ENCODE data around the gene L3MBTL3.
A peak's percentile ranks its signal among the peaks of the same experiment; 100 is the strongest.
"Not testable (repeated sequence)": the region's sequence is repeated elsewhere in the genome, so short reads cannot be mapped to it uniquely, and the experiment has no call there.

The L3MBTL3 gene

GRCh38 chr6:130070792-130071191 lies 52.4 kb downstream of the L3MBTL3 start:
- no peak for ATAC-seq (ENCODE audit: low read depth)
- Mint-ChIP-seq H3K4me1 (peaks cover 11% of the 10 kb centered on the region), H3K27ac (no peak overlapping the region), H3K4me3 (no peak overlapping the region), H3K9me3 (no peaks in the 10 kb centered on the region), H3K27me3 (no peaks in the 10 kb centered on the region), H3K36me3 (peaks cover 28% of the 10 kb centered on the region)
- no peak for DNase-seq (ENCODE audit: low spot score in 2 of 2)

DNA sequence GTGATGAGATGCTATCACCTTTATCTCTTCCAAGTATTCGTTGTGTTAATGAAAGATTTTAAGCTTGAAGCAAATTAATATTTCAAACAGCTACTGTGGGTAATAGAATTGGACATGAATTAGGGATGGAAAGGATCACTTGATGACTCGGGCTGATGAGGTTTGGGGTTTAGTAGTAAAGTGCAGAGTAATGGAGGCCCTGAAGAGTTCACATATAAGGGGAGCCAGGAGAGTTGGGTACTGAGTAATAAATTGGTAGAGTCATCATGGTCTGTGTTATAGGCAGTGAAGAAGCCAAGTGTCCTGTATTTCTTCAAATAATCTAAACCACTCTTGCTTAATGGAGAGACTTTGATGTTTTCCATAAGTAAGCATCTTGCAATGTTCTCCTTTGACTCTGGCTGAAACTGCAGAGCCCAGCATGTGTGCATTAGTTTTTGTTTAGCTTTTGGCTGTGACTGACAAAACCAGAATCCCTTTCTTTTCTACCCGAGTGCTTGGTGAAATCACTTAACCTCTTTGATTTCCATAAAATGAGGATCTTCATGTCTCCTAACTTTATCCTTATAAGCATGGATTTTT lies 57.6 kb downstream of the L3MBTL3 start:
- Mint-ChIP-seq H3K4me1 (peaks cover 11% of the 10 kb centered on the region), H3K27me3 (no peaks in the 10 kb centered on the region), H3K9me3 (no peaks in the 10 kb centered on the region), H3K27ac (peak overlapping the region; percentile 19), H3K36me3 (peaks cover 29% of the 10 kb centered on the region), H3K4me3 (no peak overlapping the region)
- ATAC-seq (ENCODE audit: low read depth), result no peak
- DNase-seq (ENCODE audit: low spot score in 2 of 2), result no peak

DNA sequence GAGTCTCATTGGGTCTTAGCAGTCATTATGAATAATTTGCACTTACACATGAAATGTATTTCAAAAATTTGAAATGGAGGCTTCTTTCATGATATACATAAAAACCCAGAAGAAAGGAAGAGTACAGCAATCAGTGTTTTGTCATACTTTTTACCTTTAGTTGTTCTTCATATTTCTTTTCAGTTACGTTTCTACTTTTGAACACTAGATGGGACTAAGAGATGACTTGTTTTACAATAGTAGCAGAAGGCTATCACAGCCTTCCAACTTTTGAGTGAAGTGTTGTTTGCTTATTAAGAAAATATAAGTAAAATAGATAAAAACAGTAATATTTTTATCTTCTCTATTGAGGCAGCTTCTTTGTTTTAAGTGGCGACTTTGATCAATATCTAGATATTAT lies 58.1 kb downstream of the L3MBTL3 start:
- ATAC-seq (ENCODE audit: low read depth), result no peak
- Mint-ChIP-seq H3K9me3 (no peaks in the 10 kb centered on the region), H3K27me3 (no peaks in the 10 kb centered on the region), H3K4me1 (peaks cover 11% of the 10 kb centered on the region), H3K36me3 (peaks cover 29% of the 10 kb centered on the region), H3K27ac (no peak overlapping the region), H3K4me3 (no peak overlapping the region)
- no peak for DNase-seq (ENCODE audit: low spot score in 2 of 2)

GRCh38 chr6:130090796-130091195 lies 72.4 kb downstream of the L3MBTL3 start:
- H3K36me3 Mint-ChIP-seq, result peaks cover 44% of the 10 kb centered on the region
- H3K9me3 Mint-ChIP-seq, result peaks cover 3% of the 10 kb centered on the region
- no peak overlapping the region for H3K27ac Mint-ChIP-seq
- no peak for ATAC-seq (ENCODE audit: low read depth)
- no peak overlapping the region for H3K4me3 Mint-ChIP-seq
- no peak for DNase-seq (ENCODE audit: low spot score in 2 of 2)
- H3K27me3 Mint-ChIP-seq, result no peaks in the 10 kb centered on the region
- peaks cover 2% of the 10 kb centered on the region for H3K4me1 Mint-ChIP-seq

- H3K4me3 Mint-ChIP-seq, result no peak overlapping the region
- peaks cover 52% of the 10 kb centered on the region for H3K36me3 Mint-ChIP-seq
Measured at GRCh38 chr6:130093546-130093945, 75.2 kb downstream of the L3MBTL3 start.

GRCh38 chr6:130098317-130098716 lies 79.9 kb downstream of the L3MBTL3 start:
- Mint-ChIP-seq H3K36me3 (peaks cover 48% of the 10 kb centered on the region), H3K27ac (peak overlapping the region; percentile 67)

More at GRCh38 chr6:130093546-130093945, 75.2 kb downstream of the L3MBTL3 start:
- ATAC-seq (ENCODE audit: low read depth) (no peak), DNase-seq (ENCODE audit: low spot score in 2 of 2) (no peak)
- H3K4me1 Mint-ChIP-seq, result peaks cover 6% of the 10 kb centered on the region
- H3K9me3 Mint-ChIP-seq, result peaks cover 3% of the 10 kb centered on the region
- H3K27ac Mint-ChIP-seq, result no peak overlapping the region
- H3K27me3 Mint-ChIP-seq, result no peaks in the 10 kb centered on the region

DNA sequence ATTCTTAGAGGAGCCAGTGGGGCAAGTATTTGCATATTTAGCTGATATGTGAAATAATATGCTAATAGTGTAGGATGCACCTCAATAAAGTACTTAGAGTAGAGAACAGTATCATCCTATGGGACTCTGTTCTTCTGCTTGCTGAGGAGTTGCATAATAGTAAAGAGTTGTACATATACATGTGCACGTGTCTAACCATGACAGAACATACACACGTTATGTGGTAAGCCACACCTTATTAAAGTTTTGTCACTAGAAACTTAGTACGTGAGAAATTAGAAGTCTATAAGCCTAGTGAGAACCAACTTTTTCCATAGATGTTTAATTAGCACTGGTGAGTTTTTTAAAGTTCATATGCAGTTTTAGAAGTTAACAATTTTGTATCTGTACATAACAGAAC lies 80.7 kb downstream of the L3MBTL3 start:
- H3K36me3 Mint-ChIP-seq, result peaks cover 46% of the 10 kb centered on the region
- peaks cover 6% of the 10 kb centered on the region for H3K4me1 Mint-ChIP-seq
- H3K27ac Mint-ChIP-seq, result no peak overlapping the region
- no peaks in the 10 kb centered on the region for H3K9me3 Mint-ChIP-seq
- H3K4me3 Mint-ChIP-seq, result no peak overlapping the region
- ATAC-seq (ENCODE audit: low read depth), result no peak
- no peaks in the 10 kb centered on the region for H3K27me3 Mint-ChIP-seq
- DNase-seq (ENCODE audit: low spot score in 2 of 2), result no peak

More at GRCh38 chr6:130098317-130098716, 79.9 kb downstream of the L3MBTL3 start:
- Mint-ChIP-seq H3K4me3 (no peak overlapping the region), H3K27me3 (no peaks in the 10 kb centered on the region), H3K4me1 (peaks cover 5% of the 10 kb centered on the region), H3K9me3 (no peaks in the 10 kb centered on the region)
- ATAC-seq (ENCODE audit: low read depth), result no peak
- DNase-seq (ENCODE audit: low spot score in 2 of 2), result no peak

GRCh38 chr6:130105996-130106704 lies 87.8 kb downstream of the L3MBTL3 start:
- no peaks in the 10 kb centered on the region for H3K27me3 Mint-ChIP-seq
- peaks cover 8% of the 10 kb centered on the region for H3K9me3 Mint-ChIP-seq
- ATAC-seq (ENCODE audit: low read depth) (peak; percentile 97), DNase-seq (ENCODE audit: low spot score in 2 of 2) (peak; percentile 25 to 37)
- H3K4me3 Mint-ChIP-seq, result no peak overlapping the region
- peak overlapping the region; percentile 74 for H3K27ac Mint-ChIP-seq
- H3K36me3 Mint-ChIP-seq, result peaks cover 44% of the 10 kb centered on the region
- peaks cover 30% of the 10 kb centered on the region for H3K4me1 Mint-ChIP-seq

- DNase-seq (ENCODE audit: low spot score in 2 of 2) (no peak), ATAC-seq (ENCODE audit: low read depth) (no peak)
- H3K4me3 Mint-ChIP-seq, result no peak overlapping the region
- H3K36me3 Mint-ChIP-seq, result peaks cover 38% of the 10 kb centered on the region
- no peaks in the 10 kb centered on the region for H3K27me3 Mint-ChIP-seq
- H3K27ac Mint-ChIP-seq, result no peak overlapping the region
- peaks cover 35% of the 10 kb centered on the region for H3K4me1 Mint-ChIP-seq
- peaks cover 8% of the 10 kb centered on the region for H3K9me3 Mint-ChIP-seq
Measured at GRCh38 chr6:130107710-130108109, 89.3 kb downstream of the L3MBTL3 start.

DNA sequence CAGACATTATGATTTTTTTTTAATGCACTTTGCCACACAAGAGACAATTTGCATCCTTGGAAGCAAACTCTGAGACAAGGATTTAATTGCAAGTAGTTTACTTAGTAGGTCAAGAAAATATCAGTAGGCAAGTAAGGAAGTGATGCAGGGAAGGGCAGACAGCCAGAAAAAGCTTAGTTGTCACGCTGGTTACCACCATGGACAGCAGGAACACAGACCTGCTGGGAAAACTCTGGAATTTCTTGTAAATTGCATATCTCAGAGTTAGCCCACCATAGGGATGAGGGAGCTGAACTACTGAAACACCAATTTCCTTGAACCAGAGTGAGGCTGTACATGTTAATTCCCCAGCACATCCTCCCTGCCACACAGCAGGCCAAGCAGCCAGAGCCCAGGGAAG lies 92.7 kb downstream of the L3MBTL3 start:
- Mint-ChIP-seq H3K4me1 (peaks cover 43% of the 10 kb centered on the region), H3K36me3 (peaks cover 35% of the 10 kb centered on the region), H3K27me3 (no peaks in the 10 kb centered on the region), H3K4me3 (no peak overlapping the region), H3K27ac (no peak overlapping the region), H3K9me3 (peaks cover 8% of the 10 kb centered on the region)
- ATAC-seq (ENCODE audit: low read depth) (no peak), DNase-seq (ENCODE audit: low spot score in 2 of 2) (no peak)

GRCh38 chr6:130113201-130113710 lies 94.9 kb downstream of the L3MBTL3 start:
- H3K4me1 Mint-ChIP-seq, result peaks cover 37% of the 10 kb centered on the region
- peaks cover 27% of the 10 kb centered on the region for H3K36me3 Mint-ChIP-seq
- DNase-seq (ENCODE audit: low spot score in 2 of 2) (no peak), ATAC-seq (ENCODE audit: low read depth) (no peak)
- no peak overlapping the region for H3K4me3 Mint-ChIP-seq
- no peaks in the 10 kb centered on the region for H3K27me3 Mint-ChIP-seq
- H3K27ac Mint-ChIP-seq, result peak overlapping the region; percentile 94
- peaks cover 8% of the 10 kb centered on the region for H3K9me3 Mint-ChIP-seq

DNA sequence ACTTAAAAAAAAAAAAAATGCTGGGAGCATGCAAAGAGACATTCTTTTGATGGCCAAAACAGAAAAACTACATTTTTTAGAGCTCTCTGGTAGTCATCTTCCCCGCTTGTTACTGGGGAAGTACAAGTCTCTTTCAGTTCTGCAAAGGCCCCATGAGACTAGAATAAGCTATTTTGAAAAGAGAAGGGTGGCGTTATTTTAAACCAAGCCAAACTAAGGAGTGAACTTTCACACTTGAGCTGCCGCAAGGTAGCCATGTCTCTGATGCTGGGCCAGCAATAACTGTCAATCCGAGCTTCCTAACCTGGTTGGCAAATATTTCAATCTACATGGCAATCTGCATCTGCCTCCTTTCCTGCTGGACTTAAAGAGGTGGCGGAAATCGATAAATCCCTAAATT lies 96.7 kb downstream of the L3MBTL3 start:
- Mint-ChIP-seq H3K4me1 (peaks cover 33% of the 10 kb centered on the region), H3K9me3 (no peaks in the 10 kb centered on the region), H3K36me3 (peaks cover 14% of the 10 kb centered on the region), H3K27ac (peak overlapping the region; percentile 94), H3K4me3 (peak overlapping the region; percentile 52), H3K27me3 (no peaks in the 10 kb centered on the region)
- ATAC-seq (ENCODE audit: low read depth) (peak; percentile 98), DNase-seq (ENCODE audit: low spot score in 2 of 2) (peak; percentile 21 to 46)

DNA sequence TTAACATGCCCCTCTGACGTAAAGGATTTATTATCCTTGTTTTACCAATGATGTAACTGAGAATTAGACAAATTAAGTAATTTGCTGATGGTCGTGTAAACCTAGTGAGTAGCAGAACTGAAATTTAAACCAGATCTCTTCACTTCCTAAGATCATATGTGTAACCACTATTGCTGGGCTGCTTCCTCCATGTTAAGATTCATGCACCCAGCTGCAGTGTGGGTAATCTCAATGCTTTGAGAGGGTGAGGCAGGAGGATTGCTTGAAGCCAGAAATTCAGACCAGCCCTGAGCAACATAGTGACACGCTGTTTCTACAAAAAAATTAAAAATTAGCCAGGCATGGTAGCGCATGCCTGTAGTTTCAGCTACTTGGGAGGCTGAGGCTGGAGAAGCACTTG lies 97.9 kb downstream of the L3MBTL3 start:
- peak overlapping the region; percentile 94 for H3K27ac Mint-ChIP-seq
- H3K9me3 Mint-ChIP-seq, result no peaks in the 10 kb centered on the region
- no peak for DNase-seq (ENCODE audit: low spot score in 2 of 2)
- H3K27me3 Mint-ChIP-seq, result no peaks in the 10 kb centered on the region
- ATAC-seq (ENCODE audit: low read depth), result peak; percentile 35
- peaks cover 31% of the 10 kb centered on the region for H3K4me1 Mint-ChIP-seq
- H3K36me3 Mint-ChIP-seq, result peaks cover 16% of the 10 kb centered on the region
- H3K4me3 Mint-ChIP-seq, result no peak overlapping the region

- not testable (repeated sequence) for DNase-seq (ENCODE audit: low spot score in 2 of 2); H3K9me3 Mint-ChIP-seq; H3K27ac Mint-ChIP-seq; ATAC-seq (ENCODE audit: low read depth); H3K4me3 Mint-ChIP-seq; H3K27me3 Mint-ChIP-seq
- Mint-ChIP-seq H3K36me3 (peaks cover 10% of the 10 kb centered on the region), H3K4me1 (peaks cover 25% of the 10 kb centered on the region)
Measured at GRCh38 chr6:130117187-130117701, 98.9 kb downstream of the L3MBTL3 start.

Measured in memory B cell (primary cell).